ENCODE measurements around the gene PCNA.
"Not testable (repeated sequence)": the region's sequence is repeated elsewhere in the genome, so short reads cannot be mapped to it uniquely, and the experiment has no call there.

PCNA gene

DNA sequence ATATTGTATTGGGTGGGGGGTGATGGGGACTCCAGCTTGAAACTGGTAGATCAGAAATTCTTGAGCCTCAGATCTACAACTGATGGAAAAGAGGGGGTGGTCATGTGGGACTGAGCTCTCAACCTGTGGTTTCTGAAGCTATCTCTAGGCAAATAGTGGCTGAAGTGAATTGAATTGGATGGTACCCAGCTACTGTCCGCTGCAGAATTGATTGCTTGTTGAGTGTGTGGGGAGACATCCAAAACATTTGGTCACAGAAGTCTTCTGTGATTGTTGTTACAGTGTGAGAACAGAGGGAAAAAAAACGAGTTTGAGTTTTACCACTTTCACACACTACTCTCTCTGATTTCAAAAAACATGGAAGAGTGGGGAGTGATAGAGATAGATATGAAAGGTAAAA is 21.9 kb upstream of the PCNA start:
- DNase-seq: no peak

DNA sequence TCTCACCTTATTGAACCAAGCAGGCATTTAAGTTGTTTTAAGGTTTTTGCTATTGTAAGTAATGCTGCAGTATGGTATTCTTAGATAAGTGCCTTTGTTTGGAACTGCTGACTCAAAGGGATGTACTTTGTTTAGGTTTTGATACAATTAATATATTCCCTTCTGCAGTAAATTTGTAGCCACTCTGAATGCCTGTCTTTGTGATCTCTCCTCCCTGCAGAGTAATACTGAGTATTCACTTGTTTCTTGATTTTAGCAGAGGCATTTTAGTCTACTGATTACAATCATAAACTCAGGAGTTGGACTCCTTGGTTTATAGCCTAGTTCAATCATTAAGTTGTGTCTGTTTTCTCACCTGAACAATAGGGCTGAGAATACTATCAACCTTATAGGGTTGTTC is 20.4 kb upstream of the PCNA start:
- DNase-seq: no peak

DNA sequence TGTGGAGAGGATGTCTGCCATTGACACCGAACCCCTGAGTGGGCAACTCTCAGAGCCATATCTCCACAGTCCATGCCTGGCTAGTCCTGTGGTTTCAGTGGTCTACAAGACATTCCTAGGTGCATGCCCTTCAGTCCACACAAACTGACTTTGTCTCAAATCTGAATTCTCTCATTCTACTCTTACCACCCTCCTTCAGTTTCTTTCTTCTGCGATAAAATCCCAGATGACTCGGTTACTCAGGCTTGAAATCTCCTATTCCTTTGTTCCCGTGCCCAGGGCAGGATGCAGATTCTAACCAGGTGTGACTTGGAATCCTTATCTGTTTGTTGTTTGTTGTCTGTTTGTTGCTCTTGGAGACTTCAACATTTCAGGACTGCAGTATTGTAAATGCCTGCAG is 16.3 kb upstream of the PCNA start:
- no peak for DNase-seq

DNA sequence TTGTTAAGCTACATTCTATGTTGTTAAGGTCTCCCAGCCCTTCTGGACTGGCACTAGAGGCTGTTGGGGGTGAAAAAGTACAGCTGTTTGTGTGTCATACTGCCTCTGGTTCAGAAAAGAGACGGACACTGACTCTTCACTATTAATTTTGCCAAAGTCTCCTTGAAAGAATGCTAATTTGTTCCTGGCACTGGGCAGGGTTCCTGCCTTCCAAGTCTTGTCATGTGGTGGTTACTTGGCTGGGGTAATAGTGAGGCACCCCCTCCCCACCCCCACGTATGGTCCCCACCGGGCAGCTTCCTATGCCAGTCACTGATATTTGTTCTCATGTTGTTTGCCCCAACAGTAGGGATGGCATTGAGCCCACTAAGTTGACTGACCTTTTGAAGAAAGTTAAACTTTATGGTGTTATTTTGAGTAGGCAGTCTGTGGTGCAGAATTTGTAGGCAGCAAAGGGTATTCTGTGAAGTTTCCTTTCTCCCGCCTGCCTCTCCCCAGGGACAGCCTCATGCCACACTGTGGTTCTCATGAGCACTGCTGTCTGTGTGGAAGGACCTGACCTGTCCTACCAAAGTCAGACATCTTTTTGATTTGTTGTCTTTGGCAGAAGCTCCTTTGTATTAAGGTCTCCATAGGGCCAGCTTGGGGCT is 15.7 kb upstream of the PCNA start:
- no peak for DNase-seq

DNA sequence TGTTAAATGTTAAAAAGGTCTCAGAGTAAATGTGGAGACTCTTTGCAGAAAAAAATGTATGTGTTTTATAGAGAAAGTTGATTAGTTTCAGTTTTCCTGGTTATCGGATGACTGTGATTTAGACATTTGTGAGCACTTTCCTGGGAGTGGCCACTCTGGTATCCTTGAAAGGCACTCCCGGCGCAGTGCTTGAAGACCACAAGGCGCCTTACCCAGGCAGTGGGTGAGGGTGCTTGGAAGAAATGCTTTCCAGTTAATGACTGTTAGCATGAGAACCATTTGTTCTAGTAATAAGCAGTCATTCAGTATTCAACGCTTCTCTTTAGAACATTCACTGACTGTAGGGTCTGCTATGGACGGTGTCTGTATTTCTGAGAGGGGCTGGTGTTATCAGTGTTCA is 14.2 kb upstream of the PCNA start:
- no peak for DNase-seq

DNA sequence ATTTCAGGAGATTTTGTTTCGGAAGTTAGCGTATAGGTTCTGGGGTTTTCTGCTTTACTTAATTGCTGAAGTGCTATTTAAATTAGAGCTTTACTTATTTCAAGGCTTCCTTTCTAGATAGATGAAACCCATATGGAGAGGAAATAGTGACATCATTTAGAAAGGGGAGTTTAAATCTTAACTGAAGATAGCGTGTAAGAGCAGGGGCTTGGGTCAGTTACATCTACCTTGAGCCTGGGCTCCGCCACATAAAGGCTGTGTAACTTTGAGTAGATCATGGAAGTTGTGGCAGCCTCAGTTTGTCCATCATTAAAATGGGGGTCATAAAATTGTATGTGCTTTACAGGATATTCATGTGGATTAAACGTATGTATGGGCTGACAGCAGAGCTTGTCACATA is 11.7 kb upstream of the PCNA start:
- DNase-seq: no peak

DNA sequence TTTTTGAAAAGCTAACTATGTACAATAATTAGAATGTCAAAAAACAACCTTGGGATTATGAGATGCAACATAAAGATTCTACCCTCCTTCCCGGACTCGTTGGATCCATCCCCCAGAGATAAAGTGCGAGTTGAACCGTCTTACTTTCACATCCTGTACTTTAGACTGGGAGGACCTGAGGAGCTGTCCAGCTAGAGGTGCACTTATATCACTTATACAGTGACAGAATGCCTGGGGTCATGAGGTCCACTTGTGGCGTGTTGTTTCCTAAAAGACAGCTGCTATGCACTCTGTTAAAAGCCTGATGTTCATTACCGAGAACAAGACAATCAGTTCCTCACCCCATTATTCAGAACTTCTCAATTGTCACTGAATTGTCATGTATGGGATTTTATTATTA is 9.1 kb upstream of the PCNA start:
- no peak for DNase-seq

DNA sequence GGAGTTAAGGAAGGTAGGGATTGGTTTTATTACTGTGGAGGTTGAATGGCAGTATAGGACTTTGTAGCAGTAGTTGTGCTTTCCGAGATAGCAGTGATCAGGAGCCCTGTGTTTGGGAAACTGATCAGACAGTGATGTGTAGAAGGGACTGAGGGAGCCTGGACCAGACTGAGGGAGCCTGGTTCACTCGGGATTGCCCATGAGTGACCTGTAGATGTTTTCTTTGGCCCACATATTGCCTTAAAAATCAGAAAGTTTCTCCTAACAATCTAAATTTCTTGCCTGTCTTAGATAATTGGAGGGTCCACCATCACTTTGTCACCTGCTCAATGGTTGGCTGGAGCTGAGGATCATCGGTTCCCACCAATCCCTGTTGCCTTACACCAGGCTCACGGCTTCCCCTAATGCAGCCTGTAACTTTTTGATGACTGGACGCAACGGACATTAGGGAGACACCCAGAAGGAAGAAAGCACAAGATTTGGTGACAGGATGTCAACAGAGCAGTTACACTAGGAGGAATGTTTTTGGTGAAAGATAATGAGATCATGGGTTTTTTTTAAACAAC is 8.2 kb upstream of the PCNA start:
- DNase-seq: no peak

DNA sequence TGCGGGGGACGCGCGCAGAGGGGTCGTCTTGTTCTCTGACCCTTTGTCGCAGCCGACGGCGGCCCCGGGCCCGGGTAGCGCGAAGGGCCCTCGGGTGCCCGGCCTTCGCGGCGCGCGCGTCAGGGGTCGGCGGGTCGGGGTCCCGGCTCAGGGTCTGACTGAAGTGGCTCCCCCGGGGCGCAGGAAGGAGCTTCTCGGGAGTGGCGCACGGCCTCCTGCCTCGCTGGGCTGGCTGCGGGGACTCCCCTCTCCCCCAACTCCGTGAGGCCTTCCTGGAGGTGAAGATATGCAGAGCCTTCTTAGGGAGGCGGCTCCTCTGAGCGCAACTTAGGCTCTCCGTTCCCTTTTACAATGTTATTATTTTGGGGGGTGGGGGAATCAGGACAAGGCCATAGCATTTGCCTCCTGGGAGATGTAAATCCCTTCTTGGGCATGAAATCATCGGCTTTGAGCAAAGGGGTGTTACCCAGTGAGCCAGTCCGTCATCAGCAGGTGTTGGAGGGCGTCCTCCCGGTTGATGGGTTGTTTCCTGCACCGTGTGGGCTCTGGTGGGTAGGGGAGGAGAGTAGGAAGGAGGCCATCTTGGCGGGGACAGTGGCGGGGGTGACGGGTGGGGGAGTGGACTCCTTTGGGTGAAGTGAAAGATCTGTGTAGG is 7.6 kb upstream of the PCNA start:
- DNase-seq: peak; percentile 77

DNA sequence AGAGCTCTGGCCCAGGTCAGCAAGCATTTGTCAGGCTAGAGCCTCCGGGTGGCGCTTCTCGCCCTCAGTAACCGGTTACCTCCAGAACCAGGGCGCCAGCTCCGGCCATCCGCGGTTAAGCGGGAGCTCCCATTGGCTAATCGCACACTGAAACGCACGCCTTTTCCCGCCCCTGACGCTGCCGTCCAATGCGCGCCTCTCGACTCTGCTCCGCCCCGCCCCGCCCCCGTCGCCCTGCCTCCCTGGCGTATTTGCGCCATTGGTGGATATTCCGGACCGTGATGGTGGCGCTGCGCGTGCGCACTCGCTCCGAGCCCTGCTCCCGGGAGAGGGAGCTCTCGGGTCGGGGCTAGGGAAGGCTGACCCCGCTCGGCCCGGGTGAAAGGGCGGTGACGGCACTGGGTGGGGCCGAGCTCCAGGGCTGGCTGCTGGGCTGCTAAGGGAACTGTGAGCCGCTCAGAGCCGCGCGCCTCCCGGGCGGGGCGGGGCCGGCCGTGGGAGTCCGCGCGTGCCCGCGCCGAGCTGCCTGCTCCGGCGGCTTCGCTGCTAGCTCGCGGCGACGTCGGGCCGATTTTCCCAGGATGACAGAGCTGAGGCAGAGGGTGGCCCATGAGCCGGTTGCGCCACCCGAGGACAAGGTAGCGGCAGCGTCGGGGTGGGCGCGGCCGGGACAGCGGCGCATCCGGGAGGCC is 6.9 kb upstream of the PCNA start, which contains the start of gene CDS2:
Gene CDS2 (plus strand): TSS at position 497 of the 692 bp plus-strand sequence. CDS start 85 bp downstream, at position 582.
- peak; percentile 100 for DNase-seq

DNA sequence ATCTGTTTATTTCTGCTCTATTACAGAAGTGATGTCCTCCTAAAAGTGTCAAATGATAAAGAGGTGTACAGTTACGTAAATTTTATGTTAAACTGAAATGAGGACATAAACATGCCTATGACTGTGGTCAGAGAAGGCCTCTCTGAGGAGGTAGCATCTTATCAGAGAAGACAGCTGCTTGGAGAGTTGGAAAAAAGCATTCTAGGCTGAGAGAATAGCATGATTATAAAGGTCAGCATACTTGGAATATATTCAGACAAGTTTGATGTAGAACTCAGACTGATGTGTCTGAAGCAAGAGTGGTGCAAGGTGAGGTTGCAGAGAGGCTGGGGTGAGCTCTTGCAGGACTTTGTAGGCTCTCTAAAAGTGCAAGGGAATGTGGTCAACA is 3.1 kb upstream of the PCNA start:
- no peak for DNase-seq

DNA sequence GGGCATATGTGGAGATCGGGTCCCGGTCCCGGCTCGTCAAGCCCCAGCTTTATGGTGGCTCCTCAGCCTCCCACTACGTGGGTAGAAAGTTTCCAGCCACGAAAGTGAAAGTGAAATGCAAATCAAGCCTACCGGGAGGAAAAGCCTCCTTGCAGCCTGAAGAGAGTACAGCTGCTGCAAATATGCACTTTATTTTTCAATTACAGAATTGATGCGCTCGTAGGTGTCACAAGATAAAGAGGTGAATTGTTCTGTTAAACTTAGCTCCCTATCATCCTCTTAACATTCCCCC is 373 bp upstream of the PCNA start:
- DNase-seq: no peak

DNA sequence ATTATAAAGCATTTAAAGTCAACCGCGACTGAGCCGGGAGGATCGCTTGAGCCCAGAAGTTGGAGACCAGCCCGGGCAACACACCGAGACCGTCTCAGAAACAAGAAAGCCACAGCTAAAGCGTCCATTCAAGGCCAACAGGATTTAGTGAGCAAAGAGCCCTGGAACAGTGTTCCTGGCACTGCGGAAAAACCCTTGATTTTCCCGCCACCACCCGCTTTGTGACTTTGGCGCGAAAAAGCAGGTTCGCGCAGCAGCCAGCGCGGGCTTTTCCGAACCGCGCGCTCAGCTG is 669 bp downstream of the PCNA start:
- no peak for DNase-seq

DNA sequence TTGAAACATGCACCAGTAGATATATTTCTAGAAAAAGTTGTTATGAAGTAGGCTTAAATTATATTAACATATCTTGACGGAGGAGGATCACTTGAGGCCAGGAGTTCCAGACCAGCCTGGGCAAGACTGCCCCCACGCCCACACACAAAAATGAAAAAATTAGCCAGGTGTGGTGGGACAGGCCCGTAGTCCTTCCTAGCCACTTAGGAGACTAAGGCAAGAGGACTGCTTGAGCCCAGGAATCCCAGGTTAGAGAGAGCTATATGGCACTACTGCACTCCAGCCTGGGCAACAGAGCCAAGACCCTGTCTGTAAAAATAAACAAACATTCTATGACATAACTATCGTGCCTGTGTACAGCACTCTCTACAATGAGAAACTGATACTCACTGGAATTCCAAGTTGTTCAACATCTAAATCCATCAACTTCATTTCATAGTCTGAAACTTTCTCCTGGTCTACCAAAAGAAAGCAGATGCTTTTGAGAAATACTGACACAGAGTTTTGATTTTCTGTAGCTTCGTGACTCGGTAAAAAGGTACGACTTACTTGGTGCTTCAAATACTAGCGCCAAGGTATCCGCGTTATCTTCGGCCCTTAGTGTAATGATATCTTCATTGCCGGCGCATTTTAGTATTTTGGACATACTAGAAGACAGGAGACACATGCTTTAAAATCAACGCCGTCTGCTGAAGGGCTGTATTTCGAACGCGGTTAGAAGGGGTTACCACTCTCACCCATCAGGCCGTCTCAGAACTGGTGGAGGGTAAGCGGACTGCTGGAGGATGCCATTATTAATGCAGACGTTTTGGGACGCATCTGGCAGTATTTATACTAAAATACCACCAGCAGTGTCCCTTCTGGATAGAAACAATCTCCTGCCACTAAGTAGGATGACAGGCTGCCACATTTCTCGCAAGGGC is 1.3 kb downstream of the PCNA start:
- DNase-seq: peak; percentile 23

DNA sequence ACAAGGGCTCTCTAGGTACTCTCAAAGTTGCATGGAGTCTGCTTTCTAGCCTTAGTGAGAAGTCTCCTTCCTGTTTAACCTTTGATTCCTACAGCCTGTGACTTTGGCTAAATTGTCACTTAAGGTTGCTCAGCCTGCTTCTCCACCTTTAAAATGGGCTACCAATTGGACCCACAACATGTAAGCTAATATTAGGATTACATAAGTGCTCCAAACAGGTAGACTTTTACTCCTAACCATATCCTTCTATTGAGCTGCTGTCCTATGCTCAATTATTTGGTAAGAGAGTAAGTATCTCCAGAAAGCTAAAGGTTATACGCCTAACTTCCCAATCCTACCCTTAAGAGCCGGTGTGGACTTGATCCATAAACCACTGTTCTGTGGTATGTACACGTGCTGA is 2.9 kb downstream of the PCNA start:
- DNase-seq: no peak

DNA sequence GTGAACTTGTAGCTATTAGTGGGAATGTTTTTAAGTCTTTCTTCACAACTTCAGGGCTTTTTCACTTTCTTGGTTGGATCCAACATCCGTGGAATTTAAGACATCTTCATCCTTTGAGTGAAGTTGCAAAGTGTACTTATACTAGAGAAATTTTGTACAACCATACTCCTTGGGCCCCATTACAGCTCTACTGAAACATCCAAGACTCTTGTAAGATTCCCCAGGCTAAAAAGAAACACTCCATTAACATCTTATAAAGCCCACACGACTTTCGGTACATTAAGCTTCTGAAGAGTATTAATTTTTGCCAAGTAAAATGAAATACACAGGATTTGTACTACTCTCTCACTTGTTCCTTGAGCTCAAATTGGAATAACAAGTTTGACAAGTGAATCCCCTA is 5.4 kb downstream of the PCNA start:
- no peak for DNase-seq

DNA sequence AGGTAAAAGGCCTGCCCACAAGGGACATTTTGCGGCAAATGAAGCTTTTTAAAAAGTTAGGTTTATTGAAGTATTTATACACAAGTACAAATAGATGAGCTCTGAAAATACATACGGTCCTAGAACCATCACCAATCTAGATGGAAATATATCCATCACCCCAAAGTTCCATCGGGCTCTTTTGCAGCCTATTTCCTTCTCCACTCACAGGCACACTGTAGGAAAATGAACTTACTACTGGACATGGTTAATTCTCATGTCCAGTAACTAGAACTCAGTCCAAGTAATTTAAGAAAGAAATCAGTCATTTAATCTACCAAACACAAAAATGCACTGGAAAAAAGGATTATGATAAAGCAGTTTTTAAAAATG is 6.2 kb downstream of the PCNA start:
- DNase-seq: no peak

DNA sequence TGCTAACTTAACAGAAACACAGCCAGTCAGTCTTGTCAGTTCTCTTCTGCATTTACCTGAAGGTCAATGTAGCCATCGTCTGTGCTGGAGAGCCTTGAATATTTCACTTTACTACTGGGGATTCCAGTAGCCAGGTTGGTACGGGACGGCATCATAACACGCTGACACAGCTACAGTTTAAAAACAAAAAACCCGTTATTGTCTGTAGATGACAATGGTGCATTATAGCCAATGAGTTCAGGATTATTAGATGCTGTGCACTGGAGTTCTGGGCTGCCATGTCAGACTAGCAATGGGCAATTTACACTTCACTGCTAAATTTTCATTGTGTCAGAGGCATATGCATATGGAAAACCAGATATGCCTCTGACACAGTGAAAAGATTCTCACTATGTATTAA is 10.5 kb downstream of the PCNA start:
- no peak for DNase-seq

DNA sequence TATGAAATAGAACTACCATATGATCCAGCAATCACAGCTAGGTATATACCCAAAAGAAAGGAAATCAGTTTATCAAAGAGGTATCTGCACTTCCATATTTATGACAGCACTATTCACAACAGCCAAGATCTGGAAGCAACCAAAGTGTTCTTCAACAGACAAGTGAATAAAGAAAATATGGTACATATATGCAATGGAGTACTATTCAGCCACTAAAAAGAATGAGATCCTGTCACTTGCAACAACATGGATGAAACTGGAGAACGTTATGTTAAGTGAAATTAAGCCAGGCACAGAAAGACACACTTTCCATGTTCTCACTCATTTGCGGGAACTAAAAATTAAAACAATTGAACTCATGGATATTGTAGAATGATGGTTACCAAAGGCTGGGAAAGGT is 15.3 kb downstream of the PCNA start:
- no peak for DNase-seq

DNA sequence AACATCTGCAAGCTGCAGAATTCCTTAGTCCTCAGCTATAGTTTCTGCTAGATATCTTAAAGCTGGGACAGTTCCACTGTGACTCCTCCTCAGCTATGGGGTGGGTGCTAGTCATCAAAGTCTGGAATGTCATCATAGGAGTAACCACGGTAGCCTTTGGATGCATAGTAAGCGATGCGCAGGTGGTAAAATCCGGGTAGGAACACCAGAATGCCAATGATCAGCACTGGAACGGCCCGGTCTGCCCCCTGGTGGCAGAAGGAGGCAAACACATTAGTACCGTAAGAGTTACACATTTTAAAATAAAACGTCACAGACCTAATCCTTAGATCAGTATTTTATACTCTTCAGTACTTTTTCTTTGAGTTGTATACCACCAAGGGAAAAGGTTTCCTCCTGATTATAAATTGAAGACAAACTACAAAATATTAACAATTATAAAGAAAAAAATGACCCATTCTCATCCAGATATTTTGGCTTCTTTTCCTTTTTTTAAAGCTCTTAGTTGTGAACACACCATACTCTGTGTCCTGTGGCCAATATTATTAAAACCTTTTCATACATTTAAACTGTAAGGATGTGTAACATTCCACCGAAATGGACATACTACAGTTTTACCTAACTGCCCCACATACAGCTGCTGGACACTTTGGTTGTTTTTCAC is 18.9 kb downstream of the PCNA start:
- peak; percentile 73 for DNase-seq

DNA sequence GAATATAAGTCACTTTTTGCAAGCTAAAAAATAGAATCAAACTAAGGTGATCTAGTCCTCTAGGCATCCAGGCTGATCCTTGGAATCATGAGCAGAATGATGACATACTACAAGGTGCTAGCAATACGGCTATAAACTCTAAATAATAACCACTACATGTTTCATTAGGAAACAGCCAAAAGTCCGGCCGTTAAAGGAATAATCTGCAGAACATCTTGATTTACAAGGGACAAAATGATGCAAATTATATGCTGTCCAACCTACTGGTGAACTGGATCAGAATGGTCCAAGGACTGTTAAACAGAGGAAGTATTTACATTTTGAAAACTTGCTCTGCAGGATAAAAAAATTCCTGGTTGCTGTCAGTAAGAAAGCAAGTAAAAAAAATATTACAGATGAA is 19.8 kb downstream of the PCNA start:
- not testable (repeated sequence) for DNase-seq

DNA sequence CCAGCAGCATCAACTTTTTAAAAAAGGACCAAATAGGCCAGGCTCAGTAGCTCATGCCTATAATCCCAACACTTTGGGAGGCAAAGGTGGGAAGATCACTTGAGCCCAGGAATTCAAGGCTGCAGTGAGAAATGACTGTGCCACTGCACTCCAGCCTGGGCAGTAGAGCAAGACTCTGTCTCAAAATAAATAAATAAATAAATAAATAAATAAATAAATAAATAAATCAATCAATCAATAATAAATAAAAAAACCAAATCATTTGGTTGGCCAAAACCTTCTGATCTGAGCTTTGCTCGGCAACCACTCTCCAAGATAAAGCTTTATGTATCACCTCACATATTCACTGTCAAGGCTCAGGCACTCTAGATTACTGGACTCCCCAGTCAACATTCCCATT is 20.7 kb downstream of the PCNA start:
- not testable (repeated sequence) for DNase-seq

DNA sequence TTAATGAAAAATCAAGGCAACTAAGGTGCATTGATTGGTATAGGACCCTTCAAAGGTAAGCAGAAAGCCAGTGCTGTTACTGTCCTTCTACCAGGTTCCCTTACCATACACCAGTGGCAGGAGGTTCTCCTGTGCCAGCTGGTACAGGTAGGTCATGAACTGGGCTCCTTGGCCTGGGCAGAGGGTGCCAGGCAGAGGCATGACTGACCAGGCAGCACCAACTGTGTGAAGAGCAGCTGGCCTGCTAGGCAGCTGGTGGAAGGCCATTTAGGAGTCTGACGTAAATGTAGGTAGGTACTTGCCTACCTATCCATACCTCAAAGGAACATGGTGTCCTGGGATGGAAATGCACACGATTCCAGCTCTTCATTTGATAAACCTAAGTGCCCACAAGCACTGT is 23.3 kb downstream of the PCNA start:
- DNase-seq: no peak
